Kidney (tissue), 14 donors: ENCODE measurements around the gene INIP. TPM values are rescaled to one million over a fixed set of nuclear protein-coding genes. Genes with fewer than 3 reads are reported as not detected.
"Not testable (repeated sequence)": the region's sequence is repeated elsewhere in the genome, so short reads cannot be mapped to it uniquely, and the experiment has no call there.

Experiments used
- DNase-seq, 5 donors: peaks; one replicate each; pipeline ENCODE4 v3.0.0-alpha.2; 2013 to 2020
- FAIRE-seq: peaks from 2 replicates; lab custom pipeline; 2012; peaks lifted over from hg19 to GRCh38; lab: Jason Lieb, UNC
- H3K27ac ChIP-seq, 2 donors: one replicate each; pipeline ENCODE4 v1.7.0; 2013; ENCODE audit warnings: low read depth in 2 of 2, low read length in 2 of 2, inconsistent platforms in 1 of 2
- H3K27me3 ChIP-seq: one replicate; pipeline ENCODE4 v1.7.1; 2013; ENCODE audit warnings: low read length, inconsistent platforms; ENCODE audit not compliant: control insufficient read depth, insufficient read depth
- H3K36me3 ChIP-seq, 3 donors: one replicate each; pipeline versions ENCODE4 v1.7.0 to v1.7.1; 2013; ENCODE audit warnings: low read length in 3 of 3, control low read depth in 1 of 3, inconsistent platforms in 1 of 3; ENCODE audit not compliant: insufficient read depth in 3 of 3, control insufficient read depth in 2 of 3
- H3K4me1 ChIP-seq, 3 donors: one replicate each; pipeline versions ENCODE4 v1.7.0 to v1.7.1; 2013; ENCODE audit warnings: low read length in 3 of 3, inconsistent platforms in 1 of 3, low read depth in 1 of 3; ENCODE audit not compliant: control insufficient read depth in 2 of 3, insufficient read depth in 2 of 3
- H3K4me3 ChIP-seq, 3 donors: one replicate each; pipeline versions ENCODE4 v1.7.0 to v1.8.1; 2013; ENCODE audit warnings: low read length in 3 of 3, control low read depth in 1 of 3, inconsistent platforms in 1 of 3
- H3K9ac ChIP-seq, 3 donors: one replicate each; pipeline versions ENCODE4 v1.7.0 to v1.7.1; 2013; ENCODE audit warnings: low read length in 3 of 3, control low read depth in 1 of 3, inconsistent platforms in 1 of 3
- H3K9me3 ChIP-seq, 3 donors: one replicate each; pipeline versions ENCODE4 v1.7.0 to v1.7.1; 2013; ENCODE audit warnings: low read length in 3 of 3, control low read depth in 1 of 3, inconsistent platforms in 1 of 3; ENCODE audit not compliant: control insufficient read depth in 2 of 3, insufficient read depth in 1 of 3
- intact Hi-C: fragments of 100-400 bp; cut with DNase I; formaldehyde crosslinking; loops from one replicate; pipeline ENCODE4 v1.11.1; 2022
- polyA plus RNA-seq: library from polyadenylated mRNA; stranded (reverse); fragments of 350-450 nt; fragmentation: Illumina TruSeq; extraction: RNeasy Lipid Tissue Mini Kit (QIAGEN cat#74804); gene quantifications from one replicate; pipeline ENCODE4 v1.2.3, GENCODE V29; 2014; ENCODE audit warnings: low read depth, low replicate concordance; ENCODE audit not compliant: insufficient read depth
- total RNA-seq: library from RNA; stranded (reverse); fragmentation: NEBNext Ultra II Directional; extraction: Animal tissue kit (Norgen Biotek cat#: 25700); gene quantifications from one replicate; pipeline ENCODE4 v1.2.1, GENCODE V29; 2021
- TF ChIP-seq, protein P1 (sequence below): IDR thresholded peaks from 3 replicates; pipeline ENCODE4 v1.5.1; 2012; ENCODE audit warnings: mild to moderate bottlenecking, moderate library complexity, borderline replicate concordance; ENCODE audit not compliant: insufficient read depth; ENCODE audit errors: extremely low read depth
- donor health status: control.
- donor health status: control.
- donor health status: control.
- donor health status: control.
- donor health status: control.
- donor health status: DM: yes; HTN: yes; CAD: no.
- donor health status: Normal renal cell carcinoma (clear cell type).

The INIP gene
- total and polyA plus RNA-seq, 2 donors from 2014 or later = 14.5 to 25.7 TPM

- H3K4me1 ChIP-seq = peaks cover 0 to 5% (median 3%) of the 10 kb centered on the region in 3 donors
- no peaks in the 10 kb centered on the region for H3K27me3 ChIP-seq
- H3K4me3 ChIP-seq = no peak overlapping the region
- DNase-seq (no peak), FAIRE-seq (no peak)
- TF ChIP-seq, protein P1, sequence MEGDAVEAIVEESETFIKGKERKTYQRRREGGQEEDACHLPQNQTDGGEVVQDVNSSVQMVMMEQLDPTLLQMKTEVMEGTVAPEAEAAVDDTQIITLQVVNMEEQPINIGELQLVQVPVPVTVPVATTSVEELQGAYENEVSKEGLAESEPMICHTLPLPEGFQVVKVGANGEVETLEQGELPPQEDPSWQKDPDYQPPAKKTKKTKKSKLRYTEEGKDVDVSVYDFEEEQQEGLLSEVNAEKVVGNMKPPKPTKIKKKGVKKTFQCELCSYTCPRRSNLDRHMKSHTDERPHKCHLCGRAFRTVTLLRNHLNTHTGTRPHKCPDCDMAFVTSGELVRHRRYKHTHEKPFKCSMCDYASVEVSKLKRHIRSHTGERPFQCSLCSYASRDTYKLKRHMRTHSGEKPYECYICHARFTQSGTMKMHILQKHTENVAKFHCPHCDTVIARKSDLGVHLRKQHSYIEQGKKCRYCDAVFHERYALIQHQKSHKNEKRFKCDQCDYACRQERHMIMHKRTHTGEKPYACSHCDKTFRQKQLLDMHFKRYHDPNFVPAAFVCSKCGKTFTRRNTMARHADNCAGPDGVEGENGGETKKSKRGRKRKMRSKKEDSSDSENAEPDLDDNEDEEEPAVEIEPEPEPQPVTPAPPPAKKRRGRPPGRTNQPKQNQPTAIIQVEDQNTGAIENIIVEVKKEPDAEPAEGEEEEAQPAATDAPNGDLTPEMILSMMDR = no peak
- no peak overlapping the region for H3K9ac ChIP-seq
- intact Hi-C loops = no loop called here
- H3K9me3 ChIP-seq = no peaks in the 10 kb centered on the region
- H3K27ac ChIP-seq = no peak overlapping the region
- no peaks in the 10 kb centered on the region for H3K36me3 ChIP-seq
Observed at GRCh38 chr9:112726428-112726827, 8.5 kb upstream of the INIP start.

DNA sequence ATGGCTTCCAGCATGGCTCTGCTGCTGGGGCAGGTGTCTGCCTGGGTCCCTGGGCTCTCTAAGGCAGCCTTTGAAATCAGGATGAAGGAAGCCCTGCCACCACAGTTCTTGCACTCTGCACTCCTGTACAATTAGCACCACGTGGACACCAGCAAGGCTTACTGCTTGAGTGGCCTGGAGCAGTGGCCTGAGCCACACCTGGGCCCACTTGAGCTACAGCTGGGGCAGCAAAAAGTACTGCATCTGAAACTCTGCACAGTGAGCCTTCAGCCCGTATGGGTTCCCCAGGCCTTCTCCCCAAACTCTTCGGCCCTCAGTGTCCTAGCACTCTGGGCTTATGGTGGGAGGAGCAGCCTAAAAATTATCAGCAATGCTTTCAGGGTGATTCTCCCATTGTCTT lies 8.0 kb upstream of the INIP start:
- FAIRE-seq (no peak), DNase-seq (no peak)
- Histone ChIP-seq H3K9me3 (no peaks in the 10 kb centered on the region), H3K4me1 (peaks cover 0 to 3% (median 3%) of the 10 kb centered on the region in 3 donors), H3K27ac (no peak overlapping the region), H3K9ac (no peak overlapping the region), H3K36me3 (no peaks in the 10 kb centered on the region), H3K4me3 (no peak overlapping the region), H3K27me3 (no peaks in the 10 kb centered on the region)
- intact Hi-C loops = no loop called here
- TF ChIP-seq, protein P1 = no peak

DNA sequence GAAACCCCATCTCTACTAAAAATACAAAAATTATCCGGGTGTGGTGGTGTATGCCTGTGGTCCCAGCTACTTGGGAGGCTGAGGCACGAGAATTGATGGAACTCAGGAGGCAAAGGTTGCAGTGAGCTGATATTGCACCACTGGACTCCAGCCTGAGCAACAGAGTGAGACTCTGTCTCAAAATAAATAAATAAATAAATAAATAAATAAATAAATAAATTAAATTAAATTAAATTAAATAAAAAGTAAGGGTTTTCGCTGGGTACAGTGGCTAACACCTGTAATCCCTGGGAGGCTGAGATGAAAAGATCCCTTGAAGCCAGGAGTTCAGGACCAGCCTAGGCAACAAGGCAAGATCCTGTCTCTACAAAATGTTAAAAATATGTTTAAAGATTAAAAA lies 4.8 kb upstream of the INIP start:
- FAIRE-seq, DNase-seq, H3K9me3 ChIP-seq, H3K36me3 ChIP-seq, H3K9ac ChIP-seq, H3K27me3 ChIP-seq, H3K4me1 ChIP-seq, H3K27ac ChIP-seq, intact Hi-C loops, H3K4me3 ChIP-seq: not testable (repeated sequence)

DNA sequence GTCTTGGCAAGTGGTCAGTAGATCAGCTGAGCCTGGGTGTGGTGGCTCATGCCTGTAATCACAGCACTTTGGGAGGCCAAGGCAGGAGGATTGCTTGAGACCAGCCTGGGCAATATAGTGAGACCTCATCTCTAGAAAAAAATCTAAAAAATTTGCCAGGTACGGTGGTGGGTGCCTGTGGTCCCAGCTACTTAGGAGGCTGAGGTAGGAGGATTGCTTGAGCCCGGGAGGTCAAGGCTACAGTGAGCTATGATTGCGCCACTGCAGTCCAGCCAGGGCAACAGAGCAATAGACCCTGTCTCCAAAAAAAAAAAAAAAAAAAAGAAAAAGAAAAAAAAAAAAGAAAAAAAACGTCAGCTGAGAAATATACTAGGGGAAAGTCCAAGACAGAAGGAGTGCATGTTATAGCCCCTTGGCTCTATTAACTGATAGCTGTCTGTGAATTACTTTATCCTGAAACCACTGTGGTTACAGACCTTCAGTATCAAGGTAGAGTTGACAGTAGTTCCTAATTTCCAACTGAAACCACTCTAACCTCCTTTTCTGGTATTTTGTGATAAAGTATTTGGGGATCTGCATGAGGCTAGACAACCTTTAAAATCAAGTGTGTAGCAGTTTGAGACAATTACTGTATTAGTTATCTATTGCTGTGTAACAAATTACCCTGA lies 2.3 kb upstream of the INIP start:
- DNase-seq = no peak
- no peak for FAIRE-seq
- TF ChIP-seq, protein P1 = no peak

More for the DNA sequence above, 2.3 kb upstream of the INIP start:
- intact Hi-C loops = no loop called here
- Histone ChIP-seq H3K9ac (no peak overlapping the region), H3K9me3 (no peaks in the 10 kb centered on the region), H3K27me3 (no peaks in the 10 kb centered on the region), H3K27ac (no peak overlapping the region), H3K4me3 (no peak overlapping the region), H3K36me3 (no peaks in the 10 kb centered on the region), H3K4me1 (peaks cover 0 to 8% (median 6%) of the 10 kb centered on the region in 3 donors)
